HCT116 (cell line): ENCODE data around the gene HCN4. TPM values are rescaled to one million over a fixed set of nuclear protein-coding genes. Genes with fewer than 3 reads are reported as not detected.

Experiments
- ATAC-seq: fragments of 200-7000 bp; cut with Tn5 transposase; 2 replicates; pipeline ENCODE4 v1.9.1; 2020; ENCODE audit warnings: mild to moderate bottlenecking, moderate library complexity
- BruUV-seq: library from RNA; stranded (reverse); fragments of 400-500 nt; replicated peaks from 2 replicates; lab custom pipeline; 2021; lab: Mats Ljungman, UMichigan
- CTCF ChIA-PET: fragments of 300-600 bp; sonication (Branson Sonifier 250); formaldehyde crosslinking; loops from one replicate; lab custom pipeline; 2021; ENCODE audit warnings: antibody characterized with exemption; lab: Charles Lee
- POLR2A ChIA-PET: fragments of 300-600, 350-600 bp; sonication (Branson Sonifier 250); formaldehyde crosslinking; loops from one replicate; lab custom pipeline; 2021; ENCODE audit warnings: antibody characterized with exemption; lab: Charles Lee
- RAD21 ChIA-PET, 2 experiments: fragments of 300-600 bp; sonication (Branson Sonifier 250); formaldehyde crosslinking; loops; one replicate each; lab custom pipeline; 2023; ENCODE audit warnings: low total read pairs in 2 of 2; ENCODE audit not compliant: uncharacterized antibody in 2 of 2, unreplicated experiment in 2 of 2, low non-redundant PET in 1 of 2; lab: Charles Lee
- DNase-seq: peaks from one replicate; pipeline ENCODE4 v3.0.0-alpha.2; 2010; ENCODE audit warnings: low read depth, low spot score
- H2AFZ ChIP-seq: fragments of 200-600 bp; shearing (Covaris generic), sonication (generic); 2 replicates; pipeline ENCODE4 v1.6.1; 2017; ENCODE audit warnings: low read depth, mixed run types, mixed read lengths, antibody characterized with exemption, low read length; ENCODE audit not compliant: poor library complexity, severe bottlenecking
- H3K27ac ChIP-seq: 2 replicates; pipeline ENCODE4 v1.5.1; 2012; ENCODE audit warnings: low read depth, low read length
- H3K27me3 ChIP-seq: fragments of 200-600 bp; sonication (generic); 2 replicates; pipeline ENCODE4 v1.6.1; 2016; ENCODE audit warnings: mixed run types, low read length, mixed read lengths; ENCODE audit not compliant: insufficient read depth
- H3K36me3 ChIP-seq, 2 experiments: fragments of 200-500 bp in 1 of 2; fragments of 200-600 bp in 1 of 2; sonication (Bioruptor generic) in 1 of 2; sonication (generic) in 1 of 2; 2 replicates each; pipeline versions ENCODE4 v1.5.1 to v1.6.1; 2014 to 2016; ENCODE audit warnings: low read length in 2 of 2, inconsistent platforms in 1 of 2, mixed read lengths in 1 of 2, mixed run types in 1 of 2; ENCODE audit not compliant: insufficient read depth in 2 of 2, control insufficient read depth in 1 of 2
- H3K4me1 ChIP-seq, 2 experiments: fragments of 200-600 bp in 1 of 2; sonication (generic) in 1 of 2; 2 replicates each; pipeline versions ENCODE4 v1.5.1 to v1.6.1; 2012 to 2017; ENCODE audit warnings: low read length in 2 of 2, inconsistent platforms in 1 of 2, mild to moderate bottlenecking in 1 of 2, mixed read lengths in 1 of 2, mixed run types in 1 of 2, moderate library complexity in 1 of 2; ENCODE audit not compliant: insufficient read depth in 2 of 2, control insufficient read depth in 1 of 2
- H3K4me2 ChIP-seq: fragments of 200-600 bp; sonication (generic); 2 replicates; pipeline ENCODE4 v1.6.1; 2017; ENCODE audit warnings: mixed run types, low read length, mixed read lengths
- H3K4me3 ChIP-seq, 2 experiments: fragments of 200-600 bp in 1 of 2; sonication (generic) in 1 of 2; replicated peaks in 1 of 2; 2 replicates each; pipeline ENCODE4 v1.5.1; 2011 to 2016; ENCODE audit warnings: low read length in 2 of 2, control low read depth in 1 of 2, low read depth in 1 of 2, mild to moderate bottlenecking in 1 of 2, mixed read lengths in 1 of 2, mixed run types in 1 of 2
- H3K79me2 ChIP-seq: fragments of 200-600 bp; sonication (generic); 2 replicates; pipeline ENCODE4 v1.6.1; 2017; ENCODE audit warnings: mild to moderate bottlenecking, mixed run types, low read length, moderate library complexity, mixed read lengths; ENCODE audit not compliant: insufficient read depth
- H3K9ac ChIP-seq: fragments of 200-600 bp; sonication (generic); 2 replicates; pipeline ENCODE4 v1.6.1; 2016; ENCODE audit warnings: low read length, mixed read lengths
- H3K9me2 ChIP-seq: fragments of 200-600 bp; sonication (generic), shearing (Covaris generic); 2 replicates; pipeline ENCODE4 v1.6.1; 2017; ENCODE audit warnings: mixed run types, mild to moderate bottlenecking, moderate library complexity; ENCODE audit not compliant: insufficient read depth
- H3K9me3 ChIP-seq, 2 experiments: fragments of 200-500 bp in 1 of 2; fragments of 200-600 bp in 1 of 2; sonication (Bioruptor generic) in 1 of 2; sonication (generic) in 1 of 2; 2 replicates each; pipeline ENCODE4 v1.6.1; 2014 to 2017; ENCODE audit warnings: low read length in 2 of 2, mixed read lengths in 2 of 2, inconsistent platforms in 1 of 2, low read depth in 1 of 2, mild to moderate bottlenecking in 1 of 2, mixed run types in 1 of 2, moderate library complexity in 1 of 2; ENCODE audit not compliant: control insufficient read depth in 1 of 2, insufficient read depth in 1 of 2
- H4K20me1 ChIP-seq: fragments of 200-600 bp; sonication (generic), shearing (Covaris generic); 2 replicates; pipeline ENCODE4 v1.6.1; 2017; ENCODE audit warnings: mixed run types, mild to moderate bottlenecking, moderate library complexity; ENCODE audit not compliant: insufficient read depth
- CBX3 ChIP-seq: IDR thresholded peaks from 2 replicates; pipeline ENCODE4 v1.6.1; 2012; ENCODE audit warnings: low read depth
- CEBPB ChIP-seq: IDR thresholded peaks from 2 replicates; pipeline ENCODE4 v1.6.1; 2012; ENCODE audit warnings: low read depth
- EGR1 ChIP-seq: IDR thresholded peaks from 2 replicates; pipeline ENCODE4 v1.6.1; 2012; ENCODE audit warnings: low read depth
- ELF1 ChIP-seq: IDR thresholded peaks from 2 replicates; pipeline ENCODE4 v1.6.1; 2012; ENCODE audit warnings: low read depth, borderline replicate concordance
- RAD21 ChIP-seq: IDR thresholded peaks from 2 replicates; pipeline ENCODE4 v1.6.1; 2012; ENCODE audit warnings: low read depth, mild to moderate bottlenecking
- ZNF274 ChIP-seq: fragments of 200-500 bp; sonication (Bioruptor generic); IDR thresholded peaks from 2 replicates; pipeline ENCODE4 v1.6.1; 2014; ENCODE audit warnings: mild to moderate bottlenecking, low read depth, low read length, inconsistent platforms
- intact Hi-C: fragments of 100-400 bp; cut with micrococcal nuclease; formaldehyde crosslinking; loops from 2 replicates; pipeline ENCODE4 v1.10.0; 2022
- total RNA-seq: library from RNA; stranded (reverse); gene quantifications from one replicate; pipeline ENCODE4 v1.2.1, GENCODE V29; 2021; ENCODE audit not compliant: unreplicated experiment
- TF ChIP-seq, protein P1 (sequence below), 3 experiments: fragments of 200-600 bp in 1 of 3; sonication (generic) in 1 of 3; IDR thresholded peaks in 2 of 3; conservative IDR thresholded peaks in 1 of 3; 2 replicates each; pipeline ENCODE4 v1.5.1; 2012 to 2017; ENCODE audit warnings: low read depth in 2 of 3, low read length in 2 of 3, antibody characterized with exemption in 1 of 3, borderline replicate concordance in 1 of 3, control low read depth in 1 of 3, mild to moderate bottlenecking in 1 of 3, mixed read lengths in 1 of 3, mixed run types in 1 of 3, moderate library complexity in 1 of 3; ENCODE audit not compliant: insufficient read depth in 1 of 3
- TF ChIP-seq, protein P2 (sequence below): IDR thresholded peaks from 2 replicates; pipeline ENCODE4 v1.6.1; 2012; ENCODE audit warnings: low read depth
- TF ChIP-seq, protein P3 (sequence below): IDR thresholded peaks from 2 replicates; pipeline ENCODE4 v1.6.1; 2012

The HCN4 gene
- total RNA-seq, 1 experiment from 2014 or later = 1.7 TPM

DNA sequence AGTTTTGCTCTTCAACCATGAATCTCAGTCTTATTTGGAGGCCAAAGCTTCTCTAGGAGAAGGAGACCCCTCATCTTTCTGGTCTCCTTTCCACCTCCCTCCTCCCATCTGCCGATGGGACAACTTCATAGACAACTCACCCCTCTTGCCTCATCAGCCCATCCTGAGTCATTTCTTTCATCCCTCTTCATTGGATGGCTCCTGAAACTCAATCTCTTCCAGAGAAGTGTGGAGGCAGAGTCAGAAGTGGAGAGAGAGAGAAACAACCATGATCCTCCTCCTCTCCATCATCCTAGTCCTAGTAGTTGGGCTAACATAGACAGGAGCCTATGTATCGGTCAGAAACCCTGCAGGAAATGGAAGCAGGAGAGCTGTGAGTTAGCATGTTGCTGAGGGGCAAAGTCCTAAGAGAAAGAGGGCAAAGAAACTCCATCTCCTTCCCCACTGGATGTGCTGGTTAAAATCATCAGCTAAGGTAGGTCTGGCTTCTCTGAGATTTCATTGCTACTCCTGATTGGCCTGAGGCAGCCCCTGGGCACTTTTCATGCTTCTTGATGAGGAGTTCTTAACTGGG lies 21.3 kb upstream of the HCN4 start:
- Histone ChIP-seq H3K9me3 (no peaks in the 10 kb centered on the region), H3K9me2 (no peaks in the 10 kb centered on the region), H3K79me2 (no peaks in the 10 kb centered on the region), H3K36me3 (no peaks in the 10 kb centered on the region), H3K27me3 (peaks cover 12% of the 10 kb centered on the region; the same call in 1 of the 2 replicates), H4K20me1 (no peaks in the 10 kb centered on the region), H3K4me2 (no peak overlapping the region), H2AFZ (no peak overlapping the region), H3K9ac (no peak overlapping the region), H3K4me1 (peaks cover 20 to 28% of the 10 kb centered on the region in 2 experiments), H3K27ac (no peak overlapping the region), H3K4me3 (no peak overlapping the region)
- DNase-seq (no peak), ATAC-seq (no peak)
- TF ChIP-seq CBX3 (no peak), ELF1 (no peak), CEBPB (no peak), ZNF274 (no peak), EGR1 (no peak), RAD21 (no peak)
- TF ChIP-seq, protein P1, sequence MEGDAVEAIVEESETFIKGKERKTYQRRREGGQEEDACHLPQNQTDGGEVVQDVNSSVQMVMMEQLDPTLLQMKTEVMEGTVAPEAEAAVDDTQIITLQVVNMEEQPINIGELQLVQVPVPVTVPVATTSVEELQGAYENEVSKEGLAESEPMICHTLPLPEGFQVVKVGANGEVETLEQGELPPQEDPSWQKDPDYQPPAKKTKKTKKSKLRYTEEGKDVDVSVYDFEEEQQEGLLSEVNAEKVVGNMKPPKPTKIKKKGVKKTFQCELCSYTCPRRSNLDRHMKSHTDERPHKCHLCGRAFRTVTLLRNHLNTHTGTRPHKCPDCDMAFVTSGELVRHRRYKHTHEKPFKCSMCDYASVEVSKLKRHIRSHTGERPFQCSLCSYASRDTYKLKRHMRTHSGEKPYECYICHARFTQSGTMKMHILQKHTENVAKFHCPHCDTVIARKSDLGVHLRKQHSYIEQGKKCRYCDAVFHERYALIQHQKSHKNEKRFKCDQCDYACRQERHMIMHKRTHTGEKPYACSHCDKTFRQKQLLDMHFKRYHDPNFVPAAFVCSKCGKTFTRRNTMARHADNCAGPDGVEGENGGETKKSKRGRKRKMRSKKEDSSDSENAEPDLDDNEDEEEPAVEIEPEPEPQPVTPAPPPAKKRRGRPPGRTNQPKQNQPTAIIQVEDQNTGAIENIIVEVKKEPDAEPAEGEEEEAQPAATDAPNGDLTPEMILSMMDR (IDR thresholded peaks at IDR 0.05 in 2 of 3, conservative IDR thresholded peaks at IDR 0.05 in 1 of 3; ENCODE audit: borderline replicate concordance in 1 of 3, insufficient read depth in 1 of 3, low read depth in 2 of 3, low read length in 2 of 3) = no peak
- TF ChIP-seq, protein P2, sequence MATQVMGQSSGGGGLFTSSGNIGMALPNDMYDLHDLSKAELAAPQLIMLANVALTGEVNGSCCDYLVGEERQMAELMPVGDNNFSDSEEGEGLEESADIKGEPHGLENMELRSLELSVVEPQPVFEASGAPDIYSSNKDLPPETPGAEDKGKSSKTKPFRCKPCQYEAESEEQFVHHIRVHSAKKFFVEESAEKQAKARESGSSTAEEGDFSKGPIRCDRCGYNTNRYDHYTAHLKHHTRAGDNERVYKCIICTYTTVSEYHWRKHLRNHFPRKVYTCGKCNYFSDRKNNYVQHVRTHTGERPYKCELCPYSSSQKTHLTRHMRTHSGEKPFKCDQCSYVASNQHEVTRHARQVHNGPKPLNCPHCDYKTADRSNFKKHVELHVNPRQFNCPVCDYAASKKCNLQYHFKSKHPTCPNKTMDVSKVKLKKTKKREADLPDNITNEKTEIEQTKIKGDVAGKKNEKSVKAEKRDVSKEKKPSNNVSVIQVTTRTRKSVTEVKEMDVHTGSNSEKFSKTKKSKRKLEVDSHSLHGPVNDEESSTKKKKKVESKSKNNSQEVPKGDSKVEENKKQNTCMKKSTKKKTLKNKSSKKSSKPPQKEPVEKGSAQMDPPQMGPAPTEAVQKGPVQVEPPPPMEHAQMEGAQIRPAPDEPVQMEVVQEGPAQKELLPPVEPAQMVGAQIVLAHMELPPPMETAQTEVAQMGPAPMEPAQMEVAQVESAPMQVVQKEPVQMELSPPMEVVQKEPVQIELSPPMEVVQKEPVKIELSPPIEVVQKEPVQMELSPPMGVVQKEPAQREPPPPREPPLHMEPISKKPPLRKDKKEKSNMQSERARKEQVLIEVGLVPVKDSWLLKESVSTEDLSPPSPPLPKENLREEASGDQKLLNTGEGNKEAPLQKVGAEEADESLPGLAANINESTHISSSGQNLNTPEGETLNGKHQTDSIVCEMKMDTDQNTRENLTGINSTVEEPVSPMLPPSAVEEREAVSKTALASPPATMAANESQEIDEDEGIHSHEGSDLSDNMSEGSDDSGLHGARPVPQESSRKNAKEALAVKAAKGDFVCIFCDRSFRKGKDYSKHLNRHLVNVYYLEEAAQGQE = no peak
- TF ChIP-seq, protein P3, sequence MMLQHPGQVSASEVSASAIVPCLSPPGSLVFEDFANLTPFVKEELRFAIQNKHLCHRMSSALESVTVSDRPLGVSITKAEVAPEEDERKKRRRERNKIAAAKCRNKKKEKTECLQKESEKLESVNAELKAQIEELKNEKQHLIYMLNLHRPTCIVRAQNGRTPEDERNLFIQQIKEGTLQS = no peak
- CTCF ChIA-PET = no interaction called here
- intact Hi-C loops = no loop called here
- RAD21 ChIA-PET = no interaction called here
- no TSS peak for BruUV-seq
- POLR2A ChIA-PET = no interaction called here
